HPDE6-E6E7 (cell line): ENCODE data around the gene HERC5.
A peak's percentile ranks its signal among the peaks of the same experiment; 100 is the strongest.
"Not testable (repeated sequence)": the region's sequence is repeated elsewhere in the genome, so short reads cannot be mapped to it uniquely, and the experiment has no call there.

Experiments
- DNase-seq: peaks from one replicate; pipeline ENCODE4 v3.0.0; 2011; ENCODE audit warnings: missing footprints; ENCODE audit errors: extremely low spot score

The HERC5 gene

GRCh38 chr4:88456670-88457306 is at the start of gene HERC5:
Gene HERC5, plus strand, starts transcription at chr4:88457119. Its CDS starts 151 bp downstream, at chr4:88457270.
- peak; percentile 95 for DNase-seq

GRCh38 chr4:88409206-88409605 is 47.7 kb upstream of the HERC5 start:
- no peak for DNase-seq

- no peak for DNase-seq
These were observed 47.1 kb upstream of the HERC5 start for GRCh38 chr4:88409789-88410188.

GRCh38 chr4:88411491-88412096 is 45.3 kb upstream of the HERC5 start:
- DNase-seq, result no peak

DNA sequence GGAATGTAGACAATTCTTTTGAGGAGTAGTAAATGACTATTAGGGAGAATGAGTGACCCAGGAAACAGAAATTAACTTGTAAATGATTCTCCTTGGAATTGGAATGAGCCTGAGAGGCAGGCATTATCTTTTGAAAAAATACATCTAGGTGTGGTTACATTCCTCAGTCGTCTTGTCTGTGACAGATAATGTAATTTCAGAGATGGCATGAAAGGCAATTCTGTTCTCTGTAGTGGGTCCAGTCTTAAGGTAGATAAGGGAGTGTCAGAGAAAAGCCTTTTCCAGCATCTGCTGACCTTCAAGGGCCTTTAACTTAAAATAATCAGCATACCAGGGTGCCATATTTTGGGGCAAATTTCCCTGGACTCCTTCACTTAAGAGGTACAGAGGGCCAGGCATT is 43.1 kb upstream of the HERC5 start:
- no peak for DNase-seq

DNA sequence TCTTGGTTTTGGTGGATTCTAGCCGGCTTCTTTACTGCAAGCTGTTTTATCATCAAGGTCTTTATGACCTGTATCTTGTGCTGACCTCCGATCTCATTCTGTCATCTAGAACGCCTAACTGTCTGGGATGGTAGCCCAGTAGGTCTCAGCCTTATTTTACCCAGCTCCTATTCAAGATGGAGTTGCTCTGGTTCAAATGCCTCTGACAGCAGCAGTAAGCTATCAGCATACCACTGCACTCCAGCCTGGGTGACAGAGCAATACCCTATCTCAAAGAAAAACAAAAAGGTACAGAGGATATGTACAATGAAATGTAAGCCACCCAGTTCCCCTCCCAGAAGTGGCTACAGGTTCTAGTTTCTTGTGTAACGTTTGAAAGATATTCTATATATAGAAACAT is 42.2 kb upstream of the HERC5 start:
- DNase-seq, result no peak

GRCh38 chr4:88415982-88416381 is 40.9 kb upstream of the HERC5 start:
- DNase-seq, result no peak

GRCh38 chr4:88418411-88418810 is 38.5 kb upstream of the HERC5 start:
- DNase-seq, result no peak

DNA sequence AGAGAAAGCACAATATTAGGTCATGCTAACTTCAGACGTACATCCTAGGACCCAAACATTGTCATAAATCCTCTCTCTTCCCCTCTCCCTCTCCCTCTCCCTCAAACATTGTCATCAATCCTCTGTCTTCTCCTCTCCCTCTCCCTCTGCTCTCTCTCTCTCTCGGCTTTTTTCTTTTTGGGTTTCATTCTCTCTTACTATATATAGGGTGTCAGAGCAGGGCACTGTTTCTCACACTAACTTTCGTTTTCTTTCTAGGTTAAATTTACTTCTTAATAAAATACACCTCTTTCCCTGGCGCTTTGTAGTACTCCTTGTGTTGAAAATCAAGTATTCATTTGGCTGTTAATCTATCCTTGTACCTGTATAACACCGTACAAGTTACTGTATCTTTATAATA is 37.0 kb upstream of the HERC5 start:
- DNase-seq, result no peak

DNA sequence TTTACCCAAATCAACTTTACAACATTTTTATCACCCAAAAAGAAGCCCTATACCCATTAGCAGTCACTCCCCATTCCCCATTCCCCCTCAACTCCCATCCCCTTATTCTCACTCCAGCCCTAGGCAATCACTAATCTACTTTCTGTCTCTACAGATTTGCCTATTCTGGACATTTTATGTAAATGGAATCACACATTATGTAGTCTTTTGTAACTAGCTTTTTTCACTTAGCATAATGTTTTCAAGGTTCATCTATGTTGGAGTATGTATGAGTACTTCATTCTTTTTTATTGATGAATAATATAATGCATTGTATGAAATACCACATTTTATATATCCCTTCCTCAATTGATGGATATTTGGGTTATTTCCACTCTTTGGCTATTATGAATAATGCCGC is 36.1 kb upstream of the HERC5 start:
- no peak for DNase-seq

- DNase-seq, result no peak
These were observed 34.5 kb upstream of the HERC5 start for GRCh38 chr4:88422403-88422802.

- DNase-seq, result no peak
These were observed 27.5 kb upstream of the HERC5 start for GRCh38 chr4:88429401-88429800.

GRCh38 chr4:88435987-88436693 is 20.8 kb upstream of the HERC5 start:
- no peak for DNase-seq

DNA sequence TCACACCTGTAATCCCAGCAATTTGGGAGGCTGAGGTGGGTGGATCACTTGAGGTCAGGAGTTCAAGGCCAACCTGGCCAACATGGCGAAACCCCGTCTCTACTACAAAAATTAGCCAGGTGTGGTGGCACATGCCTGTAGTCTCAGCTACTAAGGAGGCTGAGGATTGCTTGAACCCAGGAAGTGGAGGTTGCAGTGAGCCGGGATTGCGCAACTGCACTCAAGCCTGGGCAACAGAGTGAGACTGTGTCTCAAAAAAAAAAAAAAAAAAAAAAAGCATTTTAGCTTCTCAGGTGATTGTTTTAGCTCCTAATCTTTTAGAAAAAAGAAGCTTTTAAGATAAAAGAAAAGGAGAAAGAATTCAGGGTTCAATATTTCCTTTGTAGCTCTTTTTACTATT is 19.0 kb upstream of the HERC5 start:
- DNase-seq, result not testable (repeated sequence)

DNA sequence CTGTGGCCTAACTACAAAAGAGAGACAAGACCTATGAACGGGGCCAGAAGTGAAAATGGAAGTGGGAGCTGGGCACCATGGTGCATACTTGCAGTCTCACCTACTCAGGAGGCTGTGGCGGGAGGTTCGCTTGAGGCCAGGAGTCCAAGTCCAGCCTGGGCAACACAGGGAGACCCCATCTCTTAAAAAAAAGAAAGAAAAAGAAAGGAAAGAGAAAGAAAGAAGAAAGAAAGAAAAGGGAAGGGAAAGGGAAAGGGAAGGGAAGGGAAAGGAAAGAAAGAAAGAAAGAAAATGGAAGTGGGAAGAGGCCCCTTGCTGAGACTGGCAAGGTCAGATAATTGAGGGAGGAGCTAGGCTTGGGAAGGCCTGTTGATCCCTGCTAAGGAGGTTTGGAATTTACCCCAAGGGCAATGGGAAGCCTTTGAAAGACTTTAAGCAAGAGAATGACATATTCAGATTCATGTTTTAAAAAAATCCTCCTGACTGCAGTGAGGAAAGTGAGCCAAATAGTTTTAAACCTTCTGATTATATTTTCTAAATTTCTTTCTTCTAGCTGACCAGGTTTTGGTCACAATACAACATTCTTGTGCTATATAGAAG is 17.7 kb upstream of the HERC5 start:
- no peak for DNase-seq

DNA sequence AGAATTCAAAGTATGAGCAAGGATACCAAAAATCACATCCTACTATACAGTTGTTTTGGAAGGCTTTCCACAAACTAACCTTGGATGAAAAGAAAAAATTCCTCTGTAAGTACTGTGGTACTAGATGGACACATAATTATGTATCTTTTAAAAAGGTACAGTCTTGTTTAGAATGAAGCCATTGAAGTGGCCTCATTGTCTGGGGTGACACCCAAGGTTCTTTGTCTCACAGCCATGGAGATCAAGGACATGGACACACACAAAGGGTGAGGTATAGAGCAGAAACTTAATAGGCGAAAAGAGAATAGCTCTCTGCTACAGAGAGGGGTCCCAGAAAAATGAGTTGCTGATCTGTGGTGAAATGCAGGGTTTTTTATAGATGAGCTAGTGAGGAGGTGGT is 16.8 kb upstream of the HERC5 start:
- no peak for DNase-seq

DNA sequence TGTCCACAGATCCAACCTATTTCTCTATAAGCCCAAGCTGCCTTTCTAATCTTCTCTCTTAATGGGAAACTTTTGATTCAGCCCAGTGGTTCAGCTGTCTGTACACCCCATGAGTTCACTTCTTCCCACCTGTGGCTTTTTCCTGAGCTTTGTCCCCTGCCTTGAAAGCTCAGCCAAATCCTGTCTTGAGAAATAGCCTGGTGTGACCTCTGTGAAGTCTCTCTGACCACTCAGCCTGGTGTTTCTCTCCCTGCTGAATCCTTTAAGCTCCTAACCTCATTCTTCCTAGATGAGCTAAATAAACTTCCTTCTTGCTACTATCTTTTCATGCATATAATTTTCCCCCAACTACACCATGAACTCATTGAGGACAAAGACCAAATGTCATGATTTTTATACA is 15.2 kb upstream of the HERC5 start:
- DNase-seq, result no peak

GRCh38 chr4:88442689-88443191 is 14.2 kb upstream of the HERC5 start:
- DNase-seq, result no peak

GRCh38 chr4:88443486-88443885 is 13.4 kb upstream of the HERC5 start:
- DNase-seq, result no peak

GRCh38 chr4:88445252-88445651 is 11.7 kb upstream of the HERC5 start:
- no peak for DNase-seq

DNA sequence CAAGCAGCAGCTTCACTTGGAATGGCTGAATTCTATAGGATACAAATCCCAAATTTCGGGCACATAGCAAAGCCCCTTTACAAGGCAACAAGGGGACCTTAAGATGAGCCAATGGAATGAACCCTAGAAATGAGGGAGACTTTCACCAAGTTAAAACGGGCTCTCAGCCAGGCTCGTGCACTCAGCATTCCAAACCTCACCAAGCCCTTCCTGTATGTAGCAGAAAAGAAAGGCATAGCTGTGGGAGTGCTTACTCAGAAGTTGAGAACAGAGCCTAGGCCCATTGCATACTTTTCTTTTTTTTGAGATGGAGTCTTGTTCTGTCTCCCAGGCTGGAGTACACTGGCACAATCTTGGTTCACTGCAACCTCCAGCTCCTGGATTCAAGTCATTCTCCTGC is 10.8 kb upstream of the HERC5 start:
- no peak for DNase-seq

DNA sequence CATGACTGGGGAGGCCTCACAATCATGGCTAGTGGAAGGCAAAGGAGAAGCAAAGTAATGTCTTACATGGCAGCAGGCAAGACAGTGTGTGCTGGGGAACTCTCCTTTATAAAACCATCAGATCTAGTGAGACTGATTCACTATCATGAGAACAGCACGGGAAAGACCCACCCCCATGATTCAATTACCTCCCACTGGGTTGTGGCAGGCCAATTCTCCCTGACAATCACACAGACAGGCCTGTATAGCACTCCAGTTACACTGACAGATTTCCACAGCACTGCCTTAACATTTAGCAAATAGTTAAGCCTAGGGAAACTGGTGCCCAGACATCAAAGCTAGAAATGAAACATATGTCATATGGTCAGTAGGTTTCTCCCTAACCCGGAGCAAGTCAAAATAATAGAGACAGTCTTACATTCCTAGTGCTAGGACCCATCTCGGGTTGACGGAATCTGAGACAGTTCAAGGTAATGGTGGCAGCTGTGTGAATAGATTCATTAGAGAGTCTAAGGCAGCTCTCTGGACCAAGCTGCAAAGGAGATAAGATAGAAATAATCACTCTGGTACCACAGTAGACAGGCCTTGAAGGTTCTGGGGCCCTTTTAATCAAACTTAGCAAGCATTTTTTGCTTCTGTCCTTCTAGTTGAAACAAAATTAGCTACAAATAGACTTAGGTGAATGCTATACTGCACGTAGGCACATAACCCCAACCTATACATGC is 9.4 kb upstream of the HERC5 start:
- no peak for DNase-seq
